HG03565 (cell line): Measurements from ENCODE around the gene RTN1.
"Not testable (repeated sequence)": the region's sequence is repeated elsewhere in the genome, so short reads cannot be mapped to it uniquely, and the experiment has no call there.

Experiments
- ATAC-seq: cut with Tn5 transposase; IDR thresholded peaks from one replicate; pipeline ENCODE4 v1.9.1; 2021; ENCODE audit warnings: mild to moderate bottlenecking, moderate library complexity; ENCODE audit not compliant: unreplicated experiment

RTN1 gene

GRCh38 chr14:59707778-59708561 is 162.6 kb downstream of the RTN1 start:
- no peak for ATAC-seq

- ATAC-seq, result no peak
Observed at GRCh38 chr14:59705866-59706265, 164.7 kb downstream of the RTN1 start.

GRCh38 chr14:59705245-59705644 is 165.3 kb downstream of the RTN1 start:
- ATAC-seq, result no peak

- ATAC-seq, result no peak
Observed at GRCh38 chr14:59704054-59704645, 166.4 kb downstream of the RTN1 start.

- no peak for ATAC-seq
Observed at GRCh38 chr14:59699442-59699841, 171.1 kb downstream of the RTN1 start.

GRCh38 chr14:59698793-59699192 is 171.8 kb downstream of the RTN1 start:
- ATAC-seq, result no peak

GRCh38 chr14:59695198-59695597 is 175.4 kb downstream of the RTN1 start:
- no peak for ATAC-seq

GRCh38 chr14:59691266-59691665 is 179.3 kb downstream of the RTN1 start:
- ATAC-seq, result no peak

GRCh38 chr14:59690426-59690825 is 180.2 kb downstream of the RTN1 start:
- no peak for ATAC-seq

- ATAC-seq, result peak; percentile 98
Observed at GRCh38 chr14:59688224-59689170, 182.1 kb downstream of the RTN1 start.

- ATAC-seq, result no peak
Observed at GRCh38 chr14:59687663-59688062, 182.9 kb downstream of the RTN1 start.

GRCh38 chr14:59679872-59680271 is 190.7 kb downstream of the RTN1 start:
- no peak for ATAC-seq

GRCh38 chr14:59678352-59678751 is 192.2 kb downstream of the RTN1 start:
- ATAC-seq, result no peak

- no peak for ATAC-seq
Observed at GRCh38 chr14:59677771-59678231, 192.8 kb downstream of the RTN1 start.

GRCh38 chr14:59675394-59675793 is 195.2 kb downstream of the RTN1 start:
- no peak for ATAC-seq

- no peak for ATAC-seq
Observed at GRCh38 chr14:59664741-59665140, 205.8 kb downstream of the RTN1 start.

GRCh38 chr14:59657769-59658168 is 212.8 kb downstream of the RTN1 start:
- ATAC-seq, result no peak

- ATAC-seq, result no peak
Observed at GRCh38 chr14:59656473-59656872, 214.1 kb downstream of the RTN1 start.

GRCh38 chr14:59654131-59654530 is 216.4 kb downstream of the RTN1 start:
- ATAC-seq, result not testable (repeated sequence)

- not testable (repeated sequence) for ATAC-seq
Observed at GRCh38 chr14:59646832-59647231, 223.7 kb downstream of the RTN1 start.

- peak; percentile 61 for ATAC-seq
Observed at GRCh38 chr14:59638885-59639284, 231.7 kb downstream of the RTN1 start.
